H9 (cell line): ENCODE data around the gene SLC2A9. TPM values are rescaled to one million over a fixed set of nuclear protein-coding genes. Genes with fewer than 3 reads are reported as not detected.
A peak's percentile ranks its signal among the peaks of the same experiment; 100 is the strongest.

Source experiments
- DNase-seq: peaks from one replicate; pipeline ENCODE4 v3.0.0-alpha.2; 2017
- H2AFZ ChIP-seq: one replicate; pipeline ENCODE4 v1.6.1; 2013; ENCODE audit warnings: mild to moderate bottlenecking, low read length, control low read depth, moderate library complexity
- H2AK5ac ChIP-seq: 2 replicates; pipeline ENCODE4 v1.6.1; 2013; ENCODE audit warnings: low read length, control low read depth, mixed read lengths; ENCODE audit not compliant: insufficient read length
- H2BK120ac ChIP-seq: one replicate; pipeline ENCODE4 v1.6.1; 2013; ENCODE audit warnings: low read depth, mild to moderate bottlenecking, low read length, control low read depth, inconsistent platforms; ENCODE audit not compliant: poor library complexity, severe bottlenecking
- H2BK12ac ChIP-seq: 2 replicates; pipeline ENCODE4 v1.6.1; 2013; ENCODE audit warnings: low read length, control low read depth, mixed read lengths, low read depth; ENCODE audit not compliant: insufficient read length
- H2BK15ac ChIP-seq: 2 replicates; pipeline ENCODE4 v1.6.1; 2013; ENCODE audit warnings: low read depth, low read length, control low read depth
- H2BK20ac ChIP-seq: one replicate; pipeline ENCODE4 v1.6.1; 2013; ENCODE audit warnings: low read depth, mild to moderate bottlenecking, low read length, control low read depth, inconsistent platforms; ENCODE audit not compliant: poor library complexity, severe bottlenecking
- H2BK5ac ChIP-seq: 2 replicates; pipeline ENCODE4 v1.6.1; 2013; ENCODE audit warnings: low read length, control low read depth, mixed read lengths; ENCODE audit not compliant: insufficient read length
- H3K14ac ChIP-seq: 2 replicates; pipeline ENCODE4 v1.6.1; 2013; ENCODE audit warnings: low read length, control low read depth; ENCODE audit not compliant: insufficient read depth
- H3K18ac ChIP-seq: 2 replicates; pipeline ENCODE4 v1.6.1; 2013; ENCODE audit warnings: low read depth, mild to moderate bottlenecking, mixed read lengths, low read length, control low read depth; ENCODE audit not compliant: insufficient read length
- H3K23ac ChIP-seq: 2 replicates; pipeline ENCODE4 v1.6.1; 2013; ENCODE audit warnings: low read length, control low read depth, mixed read lengths, low read depth; ENCODE audit not compliant: insufficient read length
- H3K23me2 ChIP-seq: 2 replicates; pipeline ENCODE4 v1.6.1; 2013; ENCODE audit warnings: low read depth, mild to moderate bottlenecking, mixed read lengths, low read length, control low read depth; ENCODE audit not compliant: insufficient read length, poor library complexity, severe bottlenecking
- H3K27ac ChIP-seq: 2 replicates; pipeline ENCODE4 v1.5.1; 2013; ENCODE audit warnings: low read length, control low read depth, mixed read lengths, low read depth; ENCODE audit not compliant: insufficient read length
- H3K27me3 ChIP-seq: 2 replicates; pipeline ENCODE4 v1.6.1; 2013; ENCODE audit warnings: low read length, control low read depth, inconsistent platforms; ENCODE audit not compliant: insufficient read depth
- H3K4ac ChIP-seq: 2 replicates; pipeline ENCODE4 v1.6.1; 2013; ENCODE audit warnings: low read depth, mild to moderate bottlenecking, control low read depth, inconsistent platforms, low read length, moderate library complexity
- H3K4me1 ChIP-seq: 2 replicates; pipeline ENCODE4 v1.6.1; 2013; ENCODE audit warnings: low read length, control low read depth, inconsistent platforms; ENCODE audit not compliant: insufficient read depth
- H3K4me2 ChIP-seq: 2 replicates; pipeline ENCODE4 v1.6.1; 2013; ENCODE audit warnings: low read length, control low read depth, mixed read lengths; ENCODE audit not compliant: insufficient read length, insufficient read depth
- H3K56ac ChIP-seq: 2 replicates; pipeline ENCODE4 v1.6.1; 2013; ENCODE audit warnings: low read depth, mild to moderate bottlenecking, mixed read lengths, low read length, control low read depth; ENCODE audit not compliant: insufficient read length
- H3K79me1 ChIP-seq: 2 replicates; pipeline ENCODE4 v1.6.1; 2013; ENCODE audit warnings: low read depth, mild to moderate bottlenecking, moderate library complexity, low read length, control low read depth, inconsistent platforms; ENCODE audit not compliant: insufficient read depth, poor library complexity, severe bottlenecking
- H3K79me2 ChIP-seq: 2 replicates; pipeline ENCODE4 v1.6.1; 2013; ENCODE audit warnings: low read length, control low read depth, inconsistent platforms; ENCODE audit not compliant: insufficient read depth
- H3K9ac ChIP-seq: 2 replicates; pipeline ENCODE4 v1.6.1; 2013; ENCODE audit warnings: low read length, control low read depth, mixed read lengths; ENCODE audit not compliant: insufficient read length; ENCODE audit errors: extremely low read depth
- H3K9me3 ChIP-seq: one replicate; pipeline ENCODE4 v1.6.1; 2013; ENCODE audit warnings: low read depth, low read length, inconsistent platforms; ENCODE audit not compliant: control insufficient read depth
- H3T11ph ChIP-seq: one replicate; pipeline ENCODE4 v1.6.1; 2013; ENCODE audit warnings: mild to moderate bottlenecking, low read length, control low read depth, inconsistent platforms
- H4K20me1 ChIP-seq: one replicate; pipeline ENCODE4 v1.6.1; 2013; ENCODE audit not compliant: control insufficient read depth, insufficient read length, insufficient read depth
- H4K5ac ChIP-seq: 2 replicates; pipeline ENCODE4 v1.6.1; 2013; ENCODE audit warnings: low read depth, mild to moderate bottlenecking, mixed read lengths, low read length, control low read depth; ENCODE audit not compliant: insufficient read length
- H4K8ac ChIP-seq: replicated peaks from 2 replicates; pipeline ENCODE4 v1.6.1; 2013; ENCODE audit warnings: low read length, control low read depth, mixed read lengths, low read depth; ENCODE audit not compliant: insufficient read length
- H4K91ac ChIP-seq: 2 replicates; pipeline ENCODE4 v1.6.1; 2013; ENCODE audit warnings: low read depth, mild to moderate bottlenecking, moderate library complexity, mixed read lengths, low read length, control low read depth; ENCODE audit not compliant: insufficient read length
- H3K27ac Mint-ChIP-seq, 3 experiments: 2 replicates in 2 of 3; 3 replicates in 1 of 3; pipeline ENCODE4 v1.8.0; 2020 to 2021; ENCODE audit warnings: mixed read lengths in 3 of 3, mild to moderate bottlenecking in 1 of 3, moderate library complexity in 1 of 3
- H3K27me3 Mint-ChIP-seq: 2 replicates; pipeline ENCODE4 v1.8.0; 2021; ENCODE audit warnings: low read depth, mild to moderate bottlenecking, moderate library complexity, mixed read lengths
- H3K36me3 Mint-ChIP-seq, 3 experiments: 2 replicates in 2 of 3; 3 replicates in 1 of 3; pipeline ENCODE4 v1.8.0; 2020 to 2021; ENCODE audit warnings: low read depth in 3 of 3, mixed read lengths in 3 of 3; ENCODE audit not compliant: insufficient read depth in 1 of 3
- H3K4me1 Mint-ChIP-seq, 2 experiments: 2 replicates each; pipeline ENCODE4 v1.8.0; 2020; ENCODE audit warnings: mixed read lengths in 2 of 2
- H3K4me3 Mint-ChIP-seq, 2 experiments: 2 replicates in 1 of 2; 3 replicates in 1 of 2; pipeline ENCODE4 v1.8.0; 2020 to 2021; ENCODE audit warnings: mild to moderate bottlenecking in 2 of 2, mixed read lengths in 2 of 2, moderate library complexity in 1 of 2
- H3K9me3 Mint-ChIP-seq, 2 experiments: 2 replicates in 1 of 2; 3 replicates in 1 of 2; pipeline ENCODE4 v1.8.0; 2020; ENCODE audit warnings: mild to moderate bottlenecking in 2 of 2, mixed read lengths in 2 of 2, moderate library complexity in 1 of 2
- WGBS: extraction: QIAGEN DNeasy Blood & Tissue Kit; methylation state at CpG from one replicate; pipeline ENCODE4 v1.1.7; 2013; ENCODE audit warnings: missing lambda C conversion rate, low lambda C conversion rate, mixed read lengths; ENCODE audit not compliant: insufficient read length; ENCODE audit errors: extremely low coverage; 5-methylcytosine and 5-hydroxymethylcytosine counted together
- total RNA-seq: library from RNA; stranded (reverse); gene quantifications from 2 replicates; pipeline ENCODE4 v1.2.1, GENCODE V29; 2021
- TF ChIP-seq, protein P1 (sequence below): fragments of 200-600 bp; sonication (generic); conservative IDR thresholded peaks from 3 replicates; pipeline ENCODE4 v1.8.0; 2021; ENCODE audit warnings: antibody characterized with exemption, mild to moderate bottlenecking

The SLC2A9 gene
- total RNA-seq, 1 experiment from 2014 or later = 0.79 TPM

DNA sequence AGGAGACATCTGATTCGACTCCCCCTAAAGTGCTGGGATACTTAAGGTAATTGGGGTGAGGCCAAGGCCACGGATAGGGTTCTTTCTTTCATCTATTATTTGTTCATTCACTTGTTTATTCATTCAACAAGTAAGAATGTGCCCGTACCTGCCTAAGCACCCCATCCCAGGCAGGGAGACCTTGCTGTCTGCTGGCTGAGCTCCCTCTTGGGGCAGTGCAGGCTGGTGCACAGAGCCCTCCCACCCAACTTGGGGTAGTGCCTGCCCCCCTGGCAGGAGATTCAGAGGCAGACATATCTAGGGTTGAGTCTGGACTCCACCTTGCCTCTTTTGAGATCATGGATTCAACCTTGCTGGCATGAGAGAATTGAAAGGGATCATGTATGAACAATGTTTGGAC lies 144.2 kb downstream of the SLC2A9 start:
- Histone ChIP-seq H3K4me2 (no peak overlapping the region), H3K4me1 (peaks cover 3% of the 10 kb centered on the region; the same call in 1 of the 2 replicates), H2BK20ac (no peak overlapping the region), H4K91ac (no peak overlapping the region), H3K23me2 (no peaks in the 10 kb centered on the region), H4K8ac (no peak overlapping the region), H3K79me2 (no peaks in the 10 kb centered on the region), H3K23ac (no peak overlapping the region), H3K27ac (no peak overlapping the region), H2AK5ac (no peak overlapping the region), H3K9me3 (no peaks in the 10 kb centered on the region), H4K20me1 (no peaks in the 10 kb centered on the region), H4K5ac (no peak overlapping the region), H3K18ac (no peak overlapping the region), H2BK15ac (no peak overlapping the region), H2AFZ (no peak overlapping the region), H3K56ac (no peak overlapping the region), H3K79me1 (no peaks in the 10 kb centered on the region), H2BK5ac (no peak overlapping the region), H2BK12ac (no peak overlapping the region), H2BK120ac (no peak overlapping the region), H3K9ac (no peak overlapping the region), H3K27me3 (no peaks in the 10 kb centered on the region), H3K4ac (no peak overlapping the region), H3K14ac (no peak overlapping the region), H3T11ph (no peak overlapping the region)
- no CpG with 5 or more reads among the region's 3 CpGs for WGBS
- H3K4me1 Mint-ChIP-seq = peaks cover 37 to 45% of the 10 kb centered on the region in 2 experiments
- H3K4me3 Mint-ChIP-seq = no peak overlapping the region
- H3K27ac Mint-ChIP-seq = no peak overlapping the region
- TF ChIP-seq, protein P1, sequence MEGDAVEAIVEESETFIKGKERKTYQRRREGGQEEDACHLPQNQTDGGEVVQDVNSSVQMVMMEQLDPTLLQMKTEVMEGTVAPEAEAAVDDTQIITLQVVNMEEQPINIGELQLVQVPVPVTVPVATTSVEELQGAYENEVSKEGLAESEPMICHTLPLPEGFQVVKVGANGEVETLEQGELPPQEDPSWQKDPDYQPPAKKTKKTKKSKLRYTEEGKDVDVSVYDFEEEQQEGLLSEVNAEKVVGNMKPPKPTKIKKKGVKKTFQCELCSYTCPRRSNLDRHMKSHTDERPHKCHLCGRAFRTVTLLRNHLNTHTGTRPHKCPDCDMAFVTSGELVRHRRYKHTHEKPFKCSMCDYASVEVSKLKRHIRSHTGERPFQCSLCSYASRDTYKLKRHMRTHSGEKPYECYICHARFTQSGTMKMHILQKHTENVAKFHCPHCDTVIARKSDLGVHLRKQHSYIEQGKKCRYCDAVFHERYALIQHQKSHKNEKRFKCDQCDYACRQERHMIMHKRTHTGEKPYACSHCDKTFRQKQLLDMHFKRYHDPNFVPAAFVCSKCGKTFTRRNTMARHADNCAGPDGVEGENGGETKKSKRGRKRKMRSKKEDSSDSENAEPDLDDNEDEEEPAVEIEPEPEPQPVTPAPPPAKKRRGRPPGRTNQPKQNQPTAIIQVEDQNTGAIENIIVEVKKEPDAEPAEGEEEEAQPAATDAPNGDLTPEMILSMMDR = peak; percentile 44; the same call in 2 of the 3 replicates
- no peak for DNase-seq
- H3K27me3 Mint-ChIP-seq = peaks cover 9% of the 10 kb centered on the region
- peaks cover 0 to 3% of the 10 kb centered on the region in 2 experiments; a peak in 2 of 5 replicates for H3K9me3 Mint-ChIP-seq
- H3K36me3 Mint-ChIP-seq = no peaks in the 10 kb centered on the region; a peak in 1 of 7 replicates
